Activated T-cell treated with anti-CD3 and anti-CD28 coated beads for 4 hours (primary cell): ENCODE measurements around the gene NOVA1.

Experiments used
- DNase-seq: peaks from one replicate; pipeline ENCODE4 v3.0.0-alpha.2; 2020

Gene NOVA1

DNA sequence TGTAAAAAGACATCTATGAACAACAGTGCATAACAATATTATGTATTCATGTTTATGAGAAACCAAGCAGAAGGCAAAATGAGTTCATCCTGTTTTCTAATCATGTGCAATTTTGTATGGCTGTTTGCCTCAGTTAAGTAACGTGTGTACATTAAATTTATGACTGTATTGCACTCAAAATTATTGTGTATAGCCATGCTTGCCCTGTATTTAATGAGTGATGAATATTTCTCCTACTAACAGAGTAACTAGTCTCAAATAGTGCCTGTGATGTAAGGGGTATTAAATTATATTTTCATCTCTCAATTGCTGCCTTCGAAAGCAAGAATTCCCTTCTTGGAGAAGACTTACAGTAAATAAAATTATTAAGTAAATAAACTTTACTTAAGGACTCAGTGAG is 154.2 kb downstream of the NOVA1 start:
- no peak for DNase-seq

DNA sequence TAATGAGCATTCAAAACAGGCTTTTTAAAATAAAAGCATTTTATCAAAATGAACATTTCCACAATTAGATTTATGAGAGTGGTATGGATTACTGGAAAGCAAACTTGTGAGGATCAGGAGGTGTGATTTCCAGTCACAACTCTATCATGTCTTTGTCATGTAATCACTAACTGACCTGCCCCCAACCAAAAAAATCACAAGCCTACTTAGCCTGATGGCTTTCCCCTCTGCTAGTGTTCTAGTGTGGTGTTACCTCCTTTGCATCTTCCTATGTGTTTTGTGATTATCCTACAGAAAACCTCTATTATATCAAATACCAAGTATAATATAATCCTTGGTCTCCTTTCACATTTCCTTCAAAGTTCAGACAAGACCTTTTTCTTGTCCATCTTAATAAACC is 168.6 kb downstream of the NOVA1 start:
- DNase-seq: no peak

DNA sequence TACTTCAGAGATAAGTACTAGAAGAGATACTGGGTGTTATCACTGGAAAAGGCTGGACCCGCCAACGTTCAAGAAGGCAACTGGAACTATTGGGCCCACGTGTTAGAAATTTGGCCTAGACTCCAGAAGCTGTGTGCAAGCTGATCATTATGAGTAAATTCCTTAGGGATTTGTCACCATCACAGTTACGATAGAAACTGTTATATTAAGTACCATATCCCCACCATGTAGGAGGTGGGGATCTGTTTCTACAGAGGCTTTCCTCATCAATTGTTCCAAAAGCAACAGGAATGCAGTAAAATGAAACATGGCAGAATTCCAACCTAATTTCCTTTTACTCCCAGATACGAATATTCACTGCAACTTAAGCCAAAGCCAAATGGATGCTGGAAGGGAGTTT is 170.7 kb downstream of the NOVA1 start:
- DNase-seq: no peak

DNA sequence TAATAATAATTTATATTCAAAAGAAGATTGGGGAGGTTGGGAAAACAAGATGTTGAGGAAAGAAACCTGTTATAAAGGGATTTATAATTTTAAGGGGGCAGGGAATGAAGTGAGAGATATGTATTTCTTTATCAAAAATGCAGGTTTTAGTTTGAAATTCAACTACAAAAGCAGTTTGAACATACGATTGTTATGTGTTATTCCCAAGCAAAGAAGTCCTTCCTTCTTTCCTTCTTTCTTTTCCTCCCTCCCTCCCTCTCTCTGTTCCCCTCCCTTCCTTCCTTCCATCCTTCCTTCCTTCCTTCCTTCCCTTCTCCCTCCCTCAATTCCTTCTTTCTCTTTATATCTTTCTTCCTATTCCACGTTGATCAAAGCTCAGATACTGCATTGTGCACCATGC is 173.3 kb downstream of the NOVA1 start:
- DNase-seq: no peak

DNA sequence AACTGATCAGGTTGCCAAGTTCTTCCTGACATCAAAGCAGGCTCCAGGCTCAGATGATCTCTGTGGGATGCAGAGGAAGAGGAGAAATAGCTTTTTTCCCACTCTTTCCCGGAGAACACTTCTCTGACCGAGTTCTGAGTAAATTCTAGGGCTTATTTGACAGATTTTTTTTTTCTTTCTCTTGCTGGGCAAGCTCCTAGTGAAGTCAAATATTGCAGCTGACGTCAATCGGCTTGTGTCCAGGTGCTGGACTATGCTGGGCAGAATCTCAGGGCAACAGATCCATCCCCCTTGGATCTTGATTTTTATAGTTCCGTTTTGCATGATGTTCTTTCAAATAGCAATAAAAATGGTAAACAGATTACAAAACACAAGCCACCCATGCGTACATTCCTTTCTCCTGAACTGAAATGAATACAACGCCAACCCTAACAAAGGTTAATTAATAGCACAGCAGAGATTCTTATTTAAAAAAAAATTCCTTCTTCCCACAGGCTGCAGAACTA is 182.2 kb downstream of the NOVA1 start:
- DNase-seq: no peak

DNA sequence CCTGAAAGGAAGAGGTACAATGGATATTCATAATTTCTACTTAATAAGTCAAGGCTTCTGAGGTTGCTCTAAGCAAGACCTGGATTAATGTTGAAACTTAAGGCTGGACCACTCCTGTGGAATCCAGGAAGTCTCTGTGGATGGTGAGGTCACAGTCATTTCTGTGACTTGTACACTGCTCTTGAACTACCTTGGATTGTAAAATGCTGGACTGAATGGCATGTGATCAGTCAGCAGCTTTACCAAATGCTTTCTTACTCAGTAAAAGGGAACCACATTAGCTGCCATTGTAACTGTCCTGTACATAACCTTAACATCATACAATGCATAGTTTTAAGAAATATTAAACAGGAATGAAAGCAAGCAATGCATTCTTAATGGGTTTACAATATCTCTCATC is 182.9 kb downstream of the NOVA1 start:
- no peak for DNase-seq

DNA sequence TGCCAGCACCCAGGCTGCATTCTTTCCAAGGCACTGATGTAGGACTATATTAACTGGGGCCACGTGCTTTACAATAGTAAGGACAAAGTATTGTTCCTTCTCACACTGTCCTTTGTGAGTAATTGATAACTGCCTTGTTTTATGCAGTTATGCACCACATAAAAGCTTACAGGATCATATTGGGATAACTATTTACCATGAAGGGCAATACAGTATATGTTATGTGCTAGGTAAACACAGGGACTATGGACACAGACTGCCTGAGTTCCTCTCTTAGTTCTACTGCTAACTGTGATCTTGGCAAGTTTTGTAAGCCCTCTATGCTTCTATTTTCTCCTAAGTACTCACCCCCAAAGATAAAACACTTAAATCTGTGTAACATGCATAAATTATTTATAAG is 183.7 kb downstream of the NOVA1 start:
- no peak for DNase-seq

DNA sequence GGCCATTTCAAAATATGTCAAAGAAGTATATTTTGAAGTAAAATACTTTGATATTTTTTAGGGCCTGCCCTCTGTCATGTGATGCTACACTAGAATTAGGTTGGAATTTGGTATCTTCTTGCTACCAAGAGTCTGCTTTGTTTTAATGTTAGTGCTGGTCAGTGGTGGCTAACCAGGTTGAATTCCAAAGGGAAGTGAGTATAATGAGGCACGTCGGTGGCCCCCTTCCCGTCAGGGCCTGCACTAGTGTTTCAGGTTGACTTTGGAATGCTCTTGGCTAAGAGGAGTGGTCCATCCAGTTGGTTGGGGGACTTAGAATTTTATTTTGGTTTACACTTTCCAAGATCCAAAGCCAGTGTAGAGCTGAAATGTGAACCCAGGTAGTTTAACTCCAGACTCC is 185.4 kb downstream of the NOVA1 start:
- DNase-seq: no peak

DNA sequence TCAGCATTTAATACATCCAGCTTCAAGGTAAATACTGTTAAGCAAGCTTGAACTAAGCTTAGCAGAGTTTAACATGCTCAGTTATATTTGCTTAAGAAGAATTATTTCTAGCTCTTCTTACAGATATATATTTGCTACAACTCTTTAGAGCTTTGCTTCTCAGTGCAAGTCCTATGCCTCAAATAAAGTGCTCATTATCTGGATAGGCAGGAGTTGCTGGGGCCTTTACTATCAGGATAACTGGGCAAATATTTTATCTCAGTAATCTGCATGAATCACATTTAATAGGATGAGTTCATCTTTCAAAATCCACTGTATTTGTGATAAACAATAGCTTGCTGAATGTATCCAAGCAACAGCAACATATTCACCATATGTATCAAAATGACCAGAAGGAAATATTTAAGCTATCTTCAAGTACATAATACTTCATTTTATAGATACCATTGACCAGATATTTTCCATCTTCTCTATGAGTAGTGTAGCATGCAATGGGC is 187.6 kb downstream of the NOVA1 start:
- DNase-seq: no peak

DNA sequence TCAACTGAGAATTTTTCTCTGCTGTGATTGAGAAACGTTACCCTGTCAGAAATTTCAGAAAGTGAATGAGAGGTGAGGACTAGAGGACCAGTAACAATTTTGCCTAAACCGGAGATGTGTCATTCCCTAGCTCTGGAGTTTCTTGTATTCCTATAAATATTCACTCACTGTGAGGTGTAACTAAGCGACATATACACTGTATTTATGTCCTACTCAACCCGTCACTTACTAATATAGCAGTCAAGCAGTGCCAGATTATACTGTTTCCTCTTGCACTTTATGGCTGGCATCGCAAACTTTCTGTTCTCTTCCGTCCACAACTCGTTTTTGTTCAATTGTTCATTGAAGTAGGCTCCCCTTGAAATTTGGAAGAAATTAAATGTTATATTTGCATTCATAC is 192.9 kb downstream of the NOVA1 start:
- DNase-seq: no peak

DNA sequence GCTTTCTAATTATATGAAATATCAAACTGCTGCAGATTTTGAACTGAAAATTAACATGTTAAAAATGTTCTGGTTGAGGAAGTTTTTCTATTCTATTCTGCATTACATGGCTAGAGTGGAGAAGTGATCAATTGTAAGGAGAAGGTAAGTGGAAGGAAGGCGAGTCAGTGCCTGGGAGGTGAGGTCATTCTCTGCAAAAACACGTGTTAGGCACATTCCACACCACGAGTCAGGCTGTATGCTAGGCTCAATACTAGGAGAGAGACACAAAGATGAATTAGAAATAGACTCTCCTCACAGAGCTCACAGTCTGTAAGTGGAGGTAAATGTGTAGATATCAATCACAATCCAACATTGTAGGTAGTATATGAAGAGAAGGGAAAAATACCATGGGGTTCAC is 194.1 kb downstream of the NOVA1 start:
- no peak for DNase-seq

DNA sequence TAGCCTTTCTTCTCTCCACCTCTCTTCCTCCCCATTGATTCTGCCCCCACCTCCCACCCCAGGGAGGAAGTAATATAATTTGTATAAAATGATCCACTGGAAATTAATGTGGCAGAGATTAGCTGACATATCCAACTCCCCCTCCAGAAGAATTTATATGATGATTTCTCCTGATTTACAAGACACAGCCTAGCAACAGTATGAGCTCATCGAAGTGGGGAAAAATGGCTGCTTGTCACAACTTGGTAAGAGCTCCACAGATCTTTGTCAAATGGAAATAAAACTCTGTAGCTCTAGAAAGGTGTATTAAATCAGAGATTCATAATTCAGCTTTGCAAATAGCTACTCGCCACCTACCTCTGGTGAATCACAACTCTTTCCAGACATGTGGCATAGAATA is 195.7 kb downstream of the NOVA1 start:
- no peak for DNase-seq

DNA sequence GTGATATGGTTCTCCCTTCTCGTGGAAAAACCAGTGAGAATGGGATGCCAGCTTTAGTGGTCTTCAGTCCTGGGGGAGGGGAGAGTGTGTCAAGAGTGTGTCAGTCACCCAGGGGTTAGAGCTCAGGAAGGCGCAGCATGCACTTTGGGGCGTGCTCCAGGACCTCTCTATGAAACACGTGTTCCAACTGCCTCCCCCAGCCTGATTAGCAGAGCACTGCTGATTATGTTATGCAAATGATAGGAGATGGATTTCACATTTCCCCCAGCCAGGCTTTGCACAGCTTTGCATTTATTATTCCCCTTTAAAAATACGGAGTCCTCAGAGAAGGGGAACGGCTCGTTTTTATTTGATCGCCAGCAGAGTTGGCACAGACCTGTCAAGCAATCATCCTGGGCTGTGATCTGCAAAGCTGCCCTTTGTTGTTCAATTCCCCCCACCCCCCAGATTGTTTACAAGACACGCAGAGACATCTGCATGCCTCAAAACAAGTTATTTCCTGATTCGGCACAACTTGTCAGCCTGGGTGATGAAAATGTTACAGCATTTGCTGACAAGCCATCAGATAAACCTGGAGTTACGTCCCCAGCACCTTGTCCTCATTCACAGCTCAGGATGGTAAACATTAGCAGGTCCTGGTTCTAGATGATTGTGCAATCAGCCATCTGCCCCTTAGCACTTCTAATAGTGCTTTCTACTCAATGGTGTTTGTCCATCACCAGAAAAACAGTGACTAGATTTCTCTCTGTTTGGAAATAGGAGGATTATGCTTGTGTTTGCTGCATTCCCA is 196.5 kb downstream of the NOVA1 start:
- no peak for DNase-seq

DNA sequence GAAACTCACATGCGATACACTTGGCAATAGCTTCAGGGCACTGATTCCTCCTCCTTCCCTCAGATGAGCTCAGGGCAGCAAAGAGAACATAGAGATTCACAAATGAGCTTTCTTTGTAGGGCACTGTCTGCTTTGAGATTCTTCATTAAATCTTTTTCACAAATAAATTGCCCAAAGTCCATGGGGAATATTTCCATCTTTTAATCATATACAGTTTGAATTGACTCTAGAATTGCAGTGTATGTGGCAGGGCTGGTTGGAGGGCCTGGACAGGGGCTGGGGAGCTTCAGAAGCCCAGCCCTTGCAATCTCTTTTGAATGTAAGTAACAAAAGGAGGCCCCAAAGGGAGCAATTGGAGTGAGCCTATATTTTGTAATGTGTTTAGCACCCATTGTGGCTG is 197.5 kb downstream of the NOVA1 start:
- DNase-seq: no peak

DNA sequence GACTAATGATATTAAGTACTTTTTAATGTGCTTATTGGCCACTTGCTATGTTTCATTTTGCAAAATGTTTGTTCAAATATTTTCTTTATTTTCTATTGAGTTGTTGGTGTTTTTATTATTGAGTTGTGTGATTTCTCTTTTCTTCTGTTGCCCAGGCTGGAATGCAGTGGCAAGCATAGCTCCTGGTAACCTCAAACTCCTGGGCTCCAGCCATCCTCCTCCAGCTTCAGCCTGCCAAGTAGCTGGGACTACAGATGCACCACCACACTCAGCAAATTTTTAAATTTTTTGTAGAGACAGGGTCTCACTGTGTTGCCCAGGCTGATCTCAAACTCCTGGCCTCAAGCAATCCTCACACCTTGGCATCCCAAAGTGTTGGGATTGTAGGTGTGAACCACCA is 199.2 kb downstream of the NOVA1 start:
- no peak for DNase-seq
